Measurements from ENCODE around the gene RASAL2. TPM values are rescaled to one million over a fixed set of nuclear protein-coding genes. Genes with fewer than 3 reads are reported as not detected.

Gene RASAL2
- total and polyA plus RNA-seq, 2 donors (not counting 1 experiment from before 2014, with no cell fraction given): 11.9 to 21.8 TPM

DNA sequence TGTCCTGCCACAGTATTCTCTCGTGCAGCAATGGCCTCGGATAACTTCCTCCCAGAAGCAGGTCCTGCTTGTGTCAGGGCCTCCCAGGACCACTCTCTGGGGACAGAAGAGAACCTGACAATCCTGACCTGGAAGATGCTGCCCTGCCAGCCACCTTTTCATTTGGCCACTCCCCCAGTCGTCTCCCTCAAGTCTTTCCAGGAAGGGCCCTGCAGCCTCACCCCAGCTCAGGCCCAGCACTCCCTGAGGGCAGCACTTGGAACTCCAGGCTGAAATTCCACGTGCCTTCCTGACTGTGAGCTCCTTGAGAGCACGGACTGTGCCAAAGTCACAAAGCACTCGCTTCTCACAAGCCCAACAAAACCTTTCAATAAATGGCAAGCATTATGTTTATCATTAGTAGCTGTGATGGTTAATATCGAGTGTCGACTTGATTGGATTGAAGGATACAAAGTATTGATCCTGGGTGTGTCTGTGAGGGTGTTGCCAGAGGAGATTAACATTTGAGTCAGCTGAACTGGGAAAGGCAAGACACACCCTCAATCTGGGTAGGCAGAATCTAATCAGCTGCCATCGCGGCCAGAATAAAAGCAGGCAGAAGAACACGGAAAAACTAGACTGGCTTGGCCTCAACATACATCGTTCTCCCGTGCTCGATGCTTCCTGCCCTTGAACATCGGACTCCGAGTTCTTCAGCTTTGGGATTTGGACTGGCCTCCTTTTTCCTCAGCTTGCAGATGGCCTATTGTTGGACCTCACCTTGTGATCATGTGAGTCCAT, 405.2 kb downstream of the RASAL2 start:
- no peak for DNase-seq (ENCODE audit: low read depth in 2 of 2)
- H3K9ac ChIP-seq (ENCODE audit: insufficient read depth, low read length): no peak overlapping the region
- no peaks in the 10 kb centered on the region for H3K4me1 ChIP-seq (ENCODE audit: control insufficient read depth, extremely low read depth, insufficient read depth, low read length)
- no peak for TF ChIP-seq EZH2 (IDR thresholded peaks at IDR 0.05; ENCODE audit: low read length, missing control alignments)
- TF ChIP-seq, protein P1, sequence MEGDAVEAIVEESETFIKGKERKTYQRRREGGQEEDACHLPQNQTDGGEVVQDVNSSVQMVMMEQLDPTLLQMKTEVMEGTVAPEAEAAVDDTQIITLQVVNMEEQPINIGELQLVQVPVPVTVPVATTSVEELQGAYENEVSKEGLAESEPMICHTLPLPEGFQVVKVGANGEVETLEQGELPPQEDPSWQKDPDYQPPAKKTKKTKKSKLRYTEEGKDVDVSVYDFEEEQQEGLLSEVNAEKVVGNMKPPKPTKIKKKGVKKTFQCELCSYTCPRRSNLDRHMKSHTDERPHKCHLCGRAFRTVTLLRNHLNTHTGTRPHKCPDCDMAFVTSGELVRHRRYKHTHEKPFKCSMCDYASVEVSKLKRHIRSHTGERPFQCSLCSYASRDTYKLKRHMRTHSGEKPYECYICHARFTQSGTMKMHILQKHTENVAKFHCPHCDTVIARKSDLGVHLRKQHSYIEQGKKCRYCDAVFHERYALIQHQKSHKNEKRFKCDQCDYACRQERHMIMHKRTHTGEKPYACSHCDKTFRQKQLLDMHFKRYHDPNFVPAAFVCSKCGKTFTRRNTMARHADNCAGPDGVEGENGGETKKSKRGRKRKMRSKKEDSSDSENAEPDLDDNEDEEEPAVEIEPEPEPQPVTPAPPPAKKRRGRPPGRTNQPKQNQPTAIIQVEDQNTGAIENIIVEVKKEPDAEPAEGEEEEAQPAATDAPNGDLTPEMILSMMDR (conservative IDR thresholded peaks at IDR 0.05 in 1 of 2, IDR thresholded peaks at IDR 0.05 in 1 of 2; ENCODE audit: low read depth in 1 of 2, low read length in 2 of 2): no peak
- H3K27me3 ChIP-seq (ENCODE audit: control insufficient read depth, insufficient read depth, low read length): no peaks in the 10 kb centered on the region
- H3K27ac ChIP-seq (ENCODE audit: insufficient read depth, low read length): no peak overlapping the region
- no peak overlapping the region for H3K4me2 ChIP-seq (ENCODE audit: extremely low read depth, insufficient read depth, low read length)
- no peak overlapping the region for H2AFZ ChIP-seq (ENCODE audit: low read length)
- no peaks in the 10 kb centered on the region for H3K9me3 ChIP-seq (ENCODE audit: control insufficient read depth, insufficient read depth, low read depth, low read length)
- no peak overlapping the region for H3K4me3 ChIP-seq (replicated peaks in 1 of 4; ENCODE audit: control extremely low read depth in 1 of 4, insufficient read depth in 1 of 4, low read depth in 3 of 4, low read length in 4 of 4)
- no peaks in the 10 kb centered on the region for H4K20me1 ChIP-seq (ENCODE audit: control insufficient read depth, extremely low read depth, insufficient read depth, low read length)
- H3K36me3 ChIP-seq (ENCODE audit: control insufficient read depth, insufficient read depth, low read length): no peaks in the 10 kb centered on the region
- no peaks in the 10 kb centered on the region for H3K79me2 ChIP-seq (ENCODE audit: control insufficient read depth, insufficient read depth, low read length)

DNA sequence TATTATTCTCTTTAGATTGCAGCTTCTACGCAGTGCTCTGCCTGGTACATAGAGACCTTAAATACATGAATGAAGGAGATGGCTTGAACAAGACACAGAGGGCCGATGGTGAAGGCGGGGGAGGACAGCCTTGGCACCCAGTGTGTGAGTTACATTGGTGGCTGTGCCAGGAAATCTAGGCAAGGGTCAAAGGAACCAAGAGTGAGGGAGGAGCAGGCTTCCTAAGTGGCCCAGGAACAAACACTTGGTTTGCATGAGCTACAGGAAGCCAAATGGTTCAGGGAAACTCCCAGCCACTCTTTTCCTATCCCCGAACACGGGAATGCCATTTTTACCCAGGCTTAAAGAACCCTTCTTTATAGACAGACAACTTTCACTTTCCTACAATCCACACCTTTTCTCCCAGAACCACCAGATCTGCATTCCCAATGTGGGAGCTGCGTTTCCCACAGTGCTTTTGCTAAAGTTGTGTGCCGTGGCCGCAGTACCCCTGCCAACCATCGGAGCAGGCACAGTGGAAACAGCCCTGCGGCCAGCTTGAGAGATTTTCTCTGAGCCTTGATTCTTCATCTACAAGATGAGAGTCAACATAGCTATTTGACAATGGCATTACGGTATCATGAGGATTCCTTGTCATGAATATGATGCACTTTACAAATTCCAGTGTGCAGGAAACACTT, 406.3 kb downstream of the RASAL2 start:
- H3K79me2 ChIP-seq (ENCODE audit: control insufficient read depth, insufficient read depth, low read length): no peaks in the 10 kb centered on the region
- H3K9ac ChIP-seq (ENCODE audit: insufficient read depth, low read length): no peak overlapping the region
- H3K27me3 ChIP-seq (ENCODE audit: control insufficient read depth, insufficient read depth, low read length): no peaks in the 10 kb centered on the region
- TF ChIP-seq, protein P1 (conservative IDR thresholded peaks at IDR 0.05 in 1 of 2, IDR thresholded peaks at IDR 0.05 in 1 of 2; ENCODE audit: low read depth in 1 of 2, low read length in 2 of 2): peak in 1 of 2 donors; percentile 37
- TF ChIP-seq EZH2 (IDR thresholded peaks at IDR 0.05; ENCODE audit: low read length, missing control alignments): no peak
- DNase-seq (ENCODE audit: low read depth in 2 of 2): no peak
- no peak overlapping the region for H3K4me3 ChIP-seq (replicated peaks in 1 of 4; ENCODE audit: control extremely low read depth in 1 of 4, insufficient read depth in 1 of 4, low read depth in 3 of 4, low read length in 4 of 4)
- no peaks in the 10 kb centered on the region for H4K20me1 ChIP-seq (ENCODE audit: control insufficient read depth, extremely low read depth, insufficient read depth, low read length)
- no peak overlapping the region for H3K27ac ChIP-seq (ENCODE audit: insufficient read depth, low read length)
- no peaks in the 10 kb centered on the region for H3K9me3 ChIP-seq (ENCODE audit: control insufficient read depth, insufficient read depth, low read depth, low read length)
- H3K4me2 ChIP-seq (ENCODE audit: extremely low read depth, insufficient read depth, low read length): no peak overlapping the region
- H2AFZ ChIP-seq (ENCODE audit: low read length): no peak overlapping the region
- no peaks in the 10 kb centered on the region for H3K4me1 ChIP-seq (ENCODE audit: control insufficient read depth, extremely low read depth, insufficient read depth, low read length)
- no peaks in the 10 kb centered on the region for H3K36me3 ChIP-seq (ENCODE audit: control insufficient read depth, insufficient read depth, low read length)

DNA sequence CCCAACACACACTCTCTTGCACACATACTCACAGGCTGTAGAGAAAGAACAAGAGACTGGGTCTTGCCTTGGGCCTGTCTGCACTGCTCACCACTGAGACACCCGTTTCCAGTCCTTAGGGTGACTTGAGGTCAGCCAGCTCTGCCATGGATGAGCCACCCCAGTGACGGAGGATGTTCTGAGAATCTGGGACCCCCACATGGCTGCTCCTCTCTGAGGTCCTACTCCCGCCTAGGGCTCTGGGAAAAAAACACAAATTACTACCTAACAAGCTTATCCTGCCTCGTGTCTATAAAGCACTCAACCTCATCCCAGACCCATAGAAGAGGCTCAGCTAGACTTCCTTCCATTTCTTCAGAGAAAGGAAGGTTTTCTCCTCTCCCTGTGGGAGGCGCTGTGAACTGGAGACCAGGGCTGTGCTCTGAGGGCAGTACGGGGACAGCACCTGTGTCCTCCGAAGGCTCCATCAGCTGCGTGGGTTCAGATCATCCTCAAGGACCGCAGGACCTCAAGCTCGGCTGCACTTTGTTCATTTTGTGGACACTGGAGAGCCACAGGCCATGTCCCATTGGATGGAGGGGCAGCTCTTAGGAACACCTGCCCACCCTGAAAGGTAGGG, 407.1 kb downstream of the RASAL2 start:
- no peaks in the 10 kb centered on the region for H3K79me2 ChIP-seq (ENCODE audit: control insufficient read depth, insufficient read depth, low read length)
- no peak overlapping the region for H3K27ac ChIP-seq (ENCODE audit: insufficient read depth, low read length)
- no peak overlapping the region for H2AFZ ChIP-seq (ENCODE audit: low read length)
- no peaks in the 10 kb centered on the region for H4K20me1 ChIP-seq (ENCODE audit: control insufficient read depth, extremely low read depth, insufficient read depth, low read length)
- no peak overlapping the region for H3K9ac ChIP-seq (ENCODE audit: insufficient read depth, low read length)
- no peak overlapping the region for H3K4me2 ChIP-seq (ENCODE audit: extremely low read depth, insufficient read depth, low read length)
- DNase-seq (ENCODE audit: low read depth in 2 of 2): no peak
- no peaks in the 10 kb centered on the region for H3K27me3 ChIP-seq (ENCODE audit: control insufficient read depth, insufficient read depth, low read length)
- no peaks in the 10 kb centered on the region for H3K9me3 ChIP-seq (ENCODE audit: control insufficient read depth, insufficient read depth, low read depth, low read length)
- no peaks in the 10 kb centered on the region for H3K4me1 ChIP-seq (ENCODE audit: control insufficient read depth, extremely low read depth, insufficient read depth, low read length)
- no peak overlapping the region for H3K4me3 ChIP-seq (replicated peaks in 1 of 4; ENCODE audit: control extremely low read depth in 1 of 4, insufficient read depth in 1 of 4, low read depth in 3 of 4, low read length in 4 of 4)
- no peak for TF ChIP-seq EZH2 (IDR thresholded peaks at IDR 0.05; ENCODE audit: low read length, missing control alignments)
- TF ChIP-seq, protein P1 (conservative IDR thresholded peaks at IDR 0.05 in 1 of 2, IDR thresholded peaks at IDR 0.05 in 1 of 2; ENCODE audit: low read depth in 1 of 2, low read length in 2 of 2): no peak
- no peaks in the 10 kb centered on the region for H3K36me3 ChIP-seq (ENCODE audit: control insufficient read depth, insufficient read depth, low read length)
